Prostate gland (tissue), 2 donors: ENCODE data around the gene PRKG1.

Source experiments
- CTCF ChIP-seq, 4 experiments: fragments of 200-600 bp in 2 of 4; fragments of 450-650 bp in 2 of 4; sonication (generic) in 2 of 4; IDR thresholded peaks; 1 replicate in 3 of 4; 2 replicates in 1 of 4; pipeline ENCODE4 v1.5.1; 2016 to 2019; ENCODE audit warnings: antibody characterized with exemption in 4 of 4, mild to moderate bottlenecking in 2 of 4, moderate library complexity in 2 of 4
- POLR2A ChIP-seq: fragments of 450-650 bp; IDR thresholded peaks from one replicate; pipeline ENCODE4 v1.6.1; 2016; ENCODE audit warnings: antibody characterized with exemption, mild to moderate bottlenecking
- POLR2AphosphoS5 ChIP-seq: sonication (generic); formaldehyde crosslinking; IDR thresholded peaks from one replicate; pipeline ENCODE4 v1.6.1; 2017; ENCODE audit warnings: antibody characterized with exemption

DNA sequence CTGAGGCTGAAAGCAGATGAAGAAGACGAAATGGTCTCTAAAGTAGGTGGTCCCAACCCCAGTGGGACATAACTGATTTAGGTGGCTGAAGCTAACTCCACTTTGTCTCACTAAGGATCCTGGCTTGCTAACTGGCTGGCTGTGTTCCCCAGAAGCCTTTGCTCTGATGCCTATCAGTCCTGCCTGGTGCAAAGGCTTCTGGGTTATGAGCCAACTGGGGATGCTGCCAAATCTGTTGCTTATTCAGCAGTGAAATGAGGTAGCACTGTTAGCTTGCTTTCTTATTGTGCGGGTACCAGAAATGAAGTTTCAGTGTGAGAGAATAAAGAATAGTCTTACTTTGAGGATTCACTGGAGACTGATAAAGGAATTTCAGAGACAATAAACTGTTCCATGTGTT, 18.1 kb downstream of the PRKG1 start:
- no peak for TF ChIP-seq CTCF (IDR thresholded peaks at IDR 0.05)
- no peak for TF ChIP-seq POLR2A
- no peak for TF ChIP-seq POLR2AphosphoS5
